NCI-H1436 treated with DMSO at 0.1 percent for 48 hours (cell line): ENCODE data around the gene DUOX1.

Source experiments
- DNase-seq: peaks from one replicate; lab custom pipeline; 2025; lab: John Stamatoyannopoulos, UW

DUOX1 gene

DNA sequence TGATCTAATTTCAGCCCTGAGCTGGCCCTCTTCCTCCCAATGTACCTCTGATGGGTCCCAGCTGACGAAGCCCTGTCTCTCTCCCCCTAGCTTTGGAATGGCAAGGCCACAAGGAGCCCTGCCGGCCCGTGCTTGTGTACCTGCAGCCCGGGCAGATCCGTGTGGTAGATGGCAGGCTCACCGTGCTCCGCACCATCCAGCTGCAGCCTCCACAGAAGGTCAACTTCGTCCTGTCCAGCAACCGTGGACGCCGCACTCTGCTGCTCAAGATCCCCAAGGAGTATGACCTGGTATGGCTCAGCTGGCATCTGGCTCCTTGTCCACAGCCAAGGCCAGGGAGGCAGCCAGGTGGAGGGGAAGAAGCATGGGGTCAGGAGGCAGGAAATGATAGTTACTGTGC lies 14.2 kb downstream of the DUOX1 start:
- DNase-seq, result no peak

DNA sequence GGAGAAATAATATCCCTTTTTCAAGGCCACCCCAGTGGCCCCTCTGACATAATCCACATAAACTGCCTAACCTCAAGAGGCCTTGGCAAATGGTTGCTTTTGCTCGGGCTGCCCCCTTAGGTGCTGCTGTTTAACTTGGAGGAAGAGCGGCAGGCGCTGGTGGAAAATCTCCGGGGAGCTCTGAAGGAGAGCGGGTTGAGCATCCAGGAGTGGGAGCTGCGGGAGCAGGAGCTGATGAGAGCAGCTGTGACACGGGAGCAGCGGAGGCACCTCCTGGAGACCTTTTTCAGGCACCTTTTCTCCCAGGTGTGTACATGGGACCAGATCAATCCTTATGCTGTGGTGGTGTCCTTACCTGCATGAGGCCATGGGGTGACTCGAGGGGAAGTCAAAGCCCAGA lies 15.0 kb downstream of the DUOX1 start:
- DNase-seq, result no peak

DNA sequence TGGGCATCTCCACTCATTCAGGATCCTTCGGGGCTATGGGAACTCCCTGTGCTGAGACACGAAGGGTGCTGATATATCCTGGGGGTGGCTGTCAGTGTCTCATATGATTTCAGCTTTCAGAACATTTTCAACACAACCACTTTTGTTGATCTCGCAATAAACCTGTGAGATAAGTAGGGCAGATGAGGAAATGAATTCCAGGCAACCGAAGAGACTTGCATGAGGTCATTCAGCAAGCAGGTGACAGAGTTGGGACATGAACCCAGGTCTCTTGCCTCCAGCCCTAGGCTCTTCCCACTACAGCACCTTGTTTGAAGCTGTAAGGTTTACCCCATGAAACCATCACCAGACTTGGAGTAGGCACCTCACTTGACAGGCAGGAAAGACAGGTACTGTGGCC lies 16.6 kb downstream of the DUOX1 start:
- DNase-seq, result no peak

DNA sequence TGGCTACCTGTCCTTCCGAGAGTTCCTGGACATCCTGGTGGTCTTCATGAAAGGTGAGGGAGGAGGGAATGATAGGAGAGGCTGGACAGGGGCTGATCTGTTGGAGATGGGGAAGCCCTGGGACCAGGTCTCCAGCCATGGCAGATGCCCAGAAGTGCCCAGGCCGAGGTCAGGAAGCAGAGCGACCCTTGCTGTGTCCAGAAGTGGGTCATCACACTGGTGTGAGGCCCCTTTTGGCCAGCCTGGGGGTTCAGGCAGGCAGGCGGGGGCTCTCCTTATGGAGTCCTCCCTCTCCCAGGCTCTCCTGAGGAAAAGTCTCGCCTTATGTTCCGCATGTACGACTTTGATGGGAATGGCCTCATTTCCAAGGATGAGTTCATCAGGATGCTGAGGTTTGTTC lies 17.8 kb downstream of the DUOX1 start:
- no peak for DNase-seq

DNA sequence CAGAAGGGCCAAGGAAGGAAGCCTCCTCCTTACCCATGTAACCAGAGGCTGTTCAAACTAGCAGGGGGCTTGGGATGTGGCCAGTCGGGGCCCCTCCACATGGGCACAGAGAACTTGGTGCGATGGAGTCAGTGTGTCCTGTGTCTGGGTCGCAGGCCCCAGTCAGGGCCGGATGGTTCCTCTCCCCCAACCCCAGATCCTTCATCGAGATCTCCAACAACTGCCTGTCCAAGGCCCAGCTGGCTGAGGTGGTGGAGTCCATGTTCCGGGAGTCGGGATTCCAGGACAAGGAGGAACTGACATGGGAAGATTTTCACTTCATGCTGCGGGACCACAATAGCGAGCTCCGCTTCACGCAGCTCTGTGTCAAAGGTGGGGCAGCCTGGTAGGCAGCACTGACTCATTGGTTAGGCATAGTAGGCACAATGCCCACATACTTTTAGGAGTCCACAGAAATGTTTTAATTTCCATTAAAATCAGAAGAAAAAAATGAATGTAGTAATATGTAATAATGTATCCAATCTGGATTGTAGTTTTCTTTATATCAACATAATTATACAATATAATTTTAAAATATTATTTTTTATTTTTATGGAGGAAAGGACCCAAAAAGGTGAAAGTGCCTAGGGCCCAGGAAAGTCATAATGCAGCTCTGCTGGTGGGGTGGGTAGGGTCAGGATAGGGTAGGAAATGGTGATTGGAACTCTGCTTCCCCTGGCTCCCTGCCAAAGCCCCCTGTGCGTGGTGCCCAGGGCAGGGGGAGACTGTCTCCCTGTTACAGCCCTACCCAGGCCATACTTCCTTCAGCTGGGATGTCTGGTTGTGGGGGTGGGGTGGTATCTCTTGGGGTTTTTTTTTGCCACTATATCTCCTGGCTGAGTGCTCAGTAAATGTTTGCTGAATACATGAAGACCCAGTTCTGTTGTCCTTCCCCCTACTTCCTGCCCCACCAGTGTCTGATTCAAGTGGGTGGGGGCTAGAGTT lies 18.6 kb downstream of the DUOX1 start:
- DNase-seq, result no peak

DNA sequence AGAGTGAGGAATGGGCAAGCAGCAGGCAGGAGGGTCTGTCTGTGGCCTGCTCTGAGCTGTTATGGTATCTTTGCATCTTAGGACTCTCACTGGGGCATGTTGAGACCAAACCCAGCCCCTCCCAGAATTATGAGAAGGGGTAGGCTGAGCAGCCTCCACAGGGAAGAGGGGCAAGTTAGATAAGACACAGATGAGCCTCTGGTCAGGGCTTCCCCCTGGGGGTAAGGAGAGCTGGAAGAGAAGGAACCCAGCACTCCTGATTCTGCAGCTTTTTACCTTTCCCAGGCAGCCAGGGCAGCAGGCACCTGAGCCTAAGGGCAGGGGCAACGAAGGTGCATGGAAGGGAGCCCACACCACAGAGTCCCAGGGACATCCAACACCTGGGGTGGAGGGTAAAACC lies 19.3 kb downstream of the DUOX1 start:
- DNase-seq, result no peak

DNA sequence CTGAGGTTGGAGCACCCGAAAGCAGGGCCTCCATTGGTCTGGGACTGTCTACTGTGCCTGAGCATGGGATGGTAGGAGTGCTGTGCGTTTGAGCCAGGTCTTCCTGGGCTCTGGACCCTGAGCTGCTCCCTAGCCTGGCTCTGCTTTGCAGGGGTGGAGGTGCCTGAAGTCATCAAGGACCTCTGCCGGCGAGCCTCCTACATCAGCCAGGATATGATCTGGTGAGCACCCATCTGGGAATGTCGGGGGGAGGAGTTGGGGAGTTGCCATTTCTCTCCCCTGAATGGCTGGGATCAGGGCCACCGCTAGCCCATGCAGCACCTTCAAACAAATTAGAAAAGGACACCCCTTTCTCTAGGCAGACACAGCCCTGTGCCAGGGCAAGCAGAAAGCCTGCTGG lies 20.7 kb downstream of the DUOX1 start:
- DNase-seq, result no peak

DNA sequence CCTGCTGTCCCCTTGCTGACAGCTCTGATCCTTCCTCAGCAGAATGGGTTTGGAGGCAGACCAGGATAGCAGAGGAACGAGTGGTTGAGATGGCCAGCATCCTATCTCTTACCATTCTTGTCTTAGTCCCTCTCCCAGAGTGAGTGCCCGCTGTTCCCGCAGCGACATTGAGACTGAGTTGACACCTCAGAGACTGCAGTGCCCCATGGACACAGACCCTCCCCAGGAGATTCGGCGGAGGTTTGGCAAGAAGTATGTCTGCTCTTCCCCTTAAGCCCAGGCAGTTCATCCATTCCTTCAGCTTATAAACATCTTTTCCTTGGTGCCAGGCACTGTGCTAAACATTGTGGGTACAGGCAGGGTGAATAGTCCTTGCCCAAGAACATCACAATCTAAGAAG lies 21.2 kb downstream of the DUOX1 start:
- DNase-seq, result no peak

DNA sequence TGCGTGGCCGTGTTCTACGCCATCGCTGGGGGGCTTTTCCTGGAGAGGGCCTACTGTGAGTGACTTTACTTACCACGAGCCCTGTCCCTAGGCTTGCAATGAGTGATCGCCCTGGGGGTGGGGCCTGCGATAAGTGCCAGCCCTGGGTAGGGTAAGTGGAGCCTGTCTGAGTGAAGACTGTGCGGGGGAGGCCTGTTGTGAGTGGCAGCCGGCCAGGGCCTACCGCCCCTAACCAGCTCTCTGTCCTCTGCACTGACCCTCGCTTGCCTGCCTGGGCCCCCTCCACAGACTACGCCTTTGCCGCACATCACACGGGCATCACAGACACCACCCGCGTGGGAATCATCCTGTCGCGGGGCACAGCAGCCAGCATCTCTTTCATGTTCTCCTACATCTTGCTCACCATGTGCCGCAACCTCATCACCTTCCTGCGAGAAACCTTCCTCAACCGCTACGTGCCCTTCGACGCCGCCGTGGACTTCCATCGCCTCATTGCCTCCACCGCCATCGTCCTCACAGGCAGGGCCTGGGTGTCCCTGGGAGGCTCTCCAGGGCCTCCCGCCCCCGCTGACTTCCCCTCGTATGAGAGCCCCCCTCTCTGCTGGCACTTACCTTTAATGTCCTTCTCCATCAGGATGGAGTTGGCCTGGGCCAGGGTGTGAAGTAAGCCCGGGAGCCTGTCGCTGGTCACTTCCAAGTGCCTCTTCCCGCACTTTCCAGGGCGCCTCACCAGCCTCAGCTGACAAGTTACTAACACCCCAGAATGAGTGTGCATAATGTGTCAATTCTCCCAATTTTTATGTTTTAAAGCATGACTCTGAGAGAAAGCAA lies 22.4 kb downstream of the DUOX1 start:
- DNase-seq, result no peak

DNA sequence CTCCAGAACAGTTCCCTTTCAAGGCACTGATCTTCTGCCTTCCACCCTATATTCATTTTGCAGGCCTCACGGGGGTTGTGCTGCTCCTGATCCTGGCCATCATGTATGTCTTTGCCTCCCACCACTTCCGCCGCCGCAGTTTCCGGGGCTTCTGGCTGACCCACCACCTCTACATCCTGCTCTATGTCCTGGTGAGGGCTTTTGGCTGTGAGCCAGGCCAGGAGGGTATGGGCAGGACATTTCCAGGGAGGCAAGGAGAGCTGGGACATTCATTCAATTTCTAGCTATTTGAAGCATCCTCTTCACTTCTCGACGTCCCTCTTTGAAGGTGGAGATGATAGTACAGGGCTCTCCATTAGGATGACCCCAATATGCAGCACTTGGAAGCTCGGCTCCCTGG lies 25.9 kb downstream of the DUOX1 start:
- DNase-seq, result no peak

DNA sequence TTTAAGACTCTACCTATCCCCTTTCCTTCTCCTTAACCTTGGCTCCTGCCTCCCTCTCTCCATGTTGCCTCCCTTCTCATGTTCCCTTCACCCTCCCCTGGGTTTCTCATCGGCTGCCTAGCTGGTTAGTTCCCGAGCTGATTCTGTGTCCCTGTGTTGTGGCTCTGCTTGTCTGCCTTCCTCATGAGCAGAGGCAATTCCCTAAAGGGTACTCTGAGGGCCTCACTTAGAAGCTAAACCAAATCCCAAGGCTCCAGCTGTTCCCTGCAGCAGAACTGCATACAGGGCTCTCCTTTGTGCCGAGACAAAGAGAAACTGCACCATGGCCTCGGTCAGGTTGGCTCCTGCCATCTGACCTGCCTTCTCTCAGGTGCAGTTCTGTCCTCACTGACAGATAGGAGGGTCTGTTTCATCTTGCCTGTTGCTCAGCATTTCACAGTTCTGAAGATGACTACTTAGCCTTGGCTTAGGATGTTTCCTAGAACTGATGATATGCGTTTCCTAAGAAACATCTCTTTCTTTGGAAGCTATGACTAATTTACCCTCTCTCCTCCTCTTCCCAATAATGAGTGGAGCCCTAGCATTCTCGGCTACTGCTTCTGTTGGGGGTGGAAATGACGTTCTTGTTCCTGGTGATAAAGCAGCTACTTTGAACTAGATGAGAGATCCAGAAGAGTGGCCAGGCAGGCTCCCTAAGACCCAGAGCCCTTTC lies 27.1 kb downstream of the DUOX1 start:
- DNase-seq, result no peak

DNA sequence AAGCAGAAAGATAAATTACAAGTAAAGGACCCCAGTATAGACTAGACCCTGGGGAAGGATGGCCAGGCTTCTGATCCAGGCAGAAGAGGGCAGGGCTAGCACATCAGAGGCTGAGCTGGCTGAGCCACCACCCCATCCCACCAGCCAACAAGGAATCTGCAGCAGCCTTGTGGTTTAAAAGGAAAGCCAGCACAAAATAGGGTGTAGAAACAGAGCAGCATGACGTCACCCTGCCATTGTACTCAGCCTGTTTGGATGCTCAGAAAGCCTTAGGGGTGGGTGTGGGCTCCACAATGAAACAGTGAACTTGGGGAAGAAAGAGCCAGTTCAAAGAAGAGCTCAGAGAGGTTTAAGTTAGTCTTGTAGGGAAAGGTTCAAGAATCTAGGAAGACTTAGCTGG lies 28.2 kb downstream of the DUOX1 start:
- no peak for DNase-seq

DNA sequence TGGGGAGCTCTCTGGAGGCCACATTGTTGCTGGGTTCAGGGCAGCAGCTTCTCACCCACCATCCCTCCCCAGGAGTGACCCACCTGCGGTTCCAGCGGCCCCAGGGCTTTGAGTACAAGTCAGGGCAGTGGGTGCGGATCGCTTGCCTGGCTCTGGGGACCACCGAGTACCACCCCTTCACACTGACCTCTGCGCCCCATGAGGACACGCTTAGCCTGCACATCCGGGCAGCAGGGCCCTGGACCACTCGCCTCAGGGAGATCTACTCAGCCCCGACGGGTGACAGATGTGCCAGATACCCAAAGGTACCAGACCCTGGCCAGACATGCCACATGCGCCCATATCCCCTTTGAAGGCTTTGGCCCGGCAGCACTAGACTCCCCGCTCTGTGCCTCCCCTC lies 31.9 kb downstream of the DUOX1 start:
- DNase-seq, result no peak

DNA sequence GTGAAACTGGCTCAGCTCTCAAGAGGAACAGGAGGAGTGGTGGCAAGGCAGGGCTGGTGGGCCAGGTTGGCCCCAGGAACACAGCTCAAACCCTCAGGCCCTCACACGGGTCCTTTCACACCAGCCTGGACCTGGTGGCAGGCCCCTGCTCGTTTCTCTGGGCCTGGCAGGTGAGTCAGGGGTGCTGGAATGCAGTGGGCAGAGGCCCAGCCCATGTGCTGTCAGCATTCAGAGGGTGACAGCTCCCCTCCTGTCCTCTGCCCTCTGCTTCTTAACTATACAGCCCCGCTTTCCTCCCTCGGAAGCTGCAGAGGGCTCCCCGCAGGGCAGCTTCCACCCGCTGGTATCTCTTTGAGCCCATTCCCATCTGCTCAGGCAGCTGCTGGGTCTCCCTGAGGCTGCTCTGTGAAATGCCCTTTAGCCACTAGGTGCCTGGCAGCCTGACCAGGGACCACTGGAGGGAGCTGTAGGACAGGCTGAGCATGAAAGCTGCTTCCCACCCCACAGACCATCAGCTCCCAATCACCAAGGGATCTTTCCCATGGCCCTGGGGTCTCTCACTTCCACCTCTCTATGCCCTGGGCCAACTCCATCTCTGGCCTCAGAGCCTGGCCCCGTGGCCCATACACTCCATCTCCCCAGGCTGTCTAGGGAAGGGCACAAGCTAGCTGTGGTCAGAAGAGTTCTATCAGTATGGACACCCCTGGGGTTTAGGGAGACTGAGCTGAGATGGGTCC lies 33.1 kb downstream of the DUOX1 start:
- no peak for DNase-seq

DNA sequence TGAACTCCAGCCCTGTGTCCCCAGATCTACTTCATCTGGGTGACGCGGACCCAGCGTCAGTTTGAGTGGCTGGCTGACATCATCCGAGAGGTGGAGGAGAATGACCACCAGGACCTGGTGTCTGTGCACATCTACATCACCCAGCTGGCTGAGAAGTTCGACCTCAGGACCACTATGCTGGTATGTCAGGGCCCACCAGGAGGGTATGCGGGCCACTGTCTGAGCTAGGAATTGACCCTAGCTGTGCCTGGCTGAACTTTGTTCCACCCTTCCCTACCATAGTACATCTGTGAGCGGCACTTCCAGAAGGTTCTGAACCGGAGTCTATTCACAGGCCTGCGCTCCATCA lies 33.7 kb downstream of the DUOX1 start:
- DNase-seq, result no peak

DNA sequence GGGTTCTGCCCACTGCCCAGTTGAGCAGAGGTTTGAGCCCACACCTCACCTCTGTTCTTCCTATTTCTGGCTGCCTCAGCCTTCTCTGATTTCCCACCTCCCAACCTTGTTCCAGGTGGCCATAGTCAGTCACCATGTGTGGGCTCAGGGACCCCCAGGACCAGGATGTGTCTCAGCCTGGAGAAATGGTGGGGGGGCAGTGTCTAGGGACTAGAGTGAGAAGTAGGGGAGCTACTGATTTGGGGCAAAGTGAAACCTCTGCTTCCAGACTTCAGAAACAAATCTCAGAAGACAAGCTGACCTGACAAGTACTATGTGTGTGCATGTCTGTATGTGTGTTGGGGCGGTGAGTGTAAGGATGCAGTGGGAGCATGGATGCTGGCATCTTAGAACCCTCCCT lies 35.1 kb downstream of the DUOX1 start:
- no peak for DNase-seq

DNA sequence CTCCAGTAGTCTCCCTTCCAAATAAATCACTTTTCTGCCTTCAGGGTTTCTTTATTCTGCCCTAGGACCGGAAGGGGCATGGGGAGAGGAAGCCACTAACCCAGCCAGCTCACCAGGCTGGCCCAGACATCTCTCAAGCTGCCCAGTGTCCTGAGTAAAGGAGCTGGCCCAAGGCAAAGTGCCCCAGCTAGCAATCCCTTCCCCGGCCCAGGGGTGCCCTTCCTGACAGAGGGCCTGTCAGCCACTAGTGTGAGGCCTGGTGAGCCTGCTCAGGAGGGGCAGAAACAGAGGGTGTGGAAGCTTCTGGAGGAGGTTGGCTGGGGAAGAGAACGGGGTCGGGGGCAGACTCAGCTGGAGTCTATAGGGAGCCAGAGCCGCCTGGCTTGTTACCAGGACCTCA lies 35.7 kb downstream of the DUOX1 start:
- no peak for DNase-seq

DNA sequence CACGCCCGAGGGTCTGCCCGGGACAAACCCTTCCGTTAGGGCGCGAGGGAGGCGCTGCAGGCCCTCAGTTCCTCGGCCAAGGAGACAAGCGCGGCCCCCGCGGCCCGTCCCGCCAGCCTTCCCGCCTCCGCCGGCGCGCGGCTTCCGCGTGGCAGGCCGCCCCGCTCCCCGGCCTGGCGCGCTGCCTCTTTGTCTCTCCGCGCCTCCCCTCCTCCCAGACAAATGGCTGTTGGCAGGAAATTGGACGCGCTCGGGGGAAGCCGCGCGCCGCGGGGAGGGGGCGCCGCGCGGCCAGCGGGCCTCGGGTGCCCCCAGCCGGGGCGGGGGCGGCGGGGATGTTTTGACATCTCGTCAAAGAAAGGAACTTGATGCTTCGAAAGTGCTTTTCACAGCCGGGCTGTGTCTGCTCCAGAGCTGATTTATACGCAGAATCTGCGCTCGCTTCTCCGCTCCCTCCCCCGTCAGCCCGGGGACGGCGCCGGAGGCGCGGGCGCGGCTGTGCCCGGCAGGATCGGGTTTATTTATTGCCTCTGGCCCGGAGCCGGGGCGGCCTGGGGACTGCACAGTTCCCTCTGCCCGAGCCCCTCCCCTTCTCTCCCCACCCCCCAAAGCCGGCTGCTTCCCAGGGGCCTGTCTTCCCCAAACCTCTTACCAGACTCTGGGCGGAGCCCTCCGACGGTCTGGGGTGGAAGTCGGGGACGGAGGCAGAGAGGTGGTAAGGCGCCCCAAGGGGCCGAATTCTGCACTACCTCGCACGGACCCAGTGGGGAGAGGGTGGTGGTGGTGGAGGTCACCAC lies 37.2 kb downstream of the DUOX1 start:
- DNase-seq, result peak; percentile 33

DNA sequence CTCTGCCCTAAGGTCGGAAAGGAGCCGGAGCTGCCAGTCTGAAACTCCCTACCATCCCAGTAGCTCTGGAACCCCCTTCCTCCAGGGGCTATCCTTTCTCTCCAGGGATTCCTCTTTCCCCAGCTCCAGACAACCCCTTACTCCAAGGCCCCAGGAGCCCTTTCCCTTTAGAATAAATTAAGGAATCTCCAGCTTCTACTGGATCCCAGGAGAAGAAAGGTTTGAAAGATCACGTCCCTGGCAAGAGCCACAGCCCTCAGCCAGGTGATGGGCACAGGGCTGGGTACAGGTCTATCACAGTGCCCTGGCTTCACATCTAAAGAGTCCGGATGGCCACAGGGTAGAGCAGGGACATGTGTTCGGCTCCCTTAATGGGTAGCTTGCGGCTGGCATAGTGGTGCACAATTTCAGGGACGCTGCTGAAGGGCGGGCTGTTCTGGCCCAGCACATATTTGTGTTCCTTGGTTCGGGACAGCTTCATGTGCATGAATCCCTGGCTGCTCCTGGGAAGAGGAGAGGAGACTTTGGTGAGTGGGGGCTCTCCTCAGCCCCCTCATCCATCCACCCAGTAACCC lies 37.9 kb downstream of the DUOX1 start:
- no peak for DNase-seq

DNA sequence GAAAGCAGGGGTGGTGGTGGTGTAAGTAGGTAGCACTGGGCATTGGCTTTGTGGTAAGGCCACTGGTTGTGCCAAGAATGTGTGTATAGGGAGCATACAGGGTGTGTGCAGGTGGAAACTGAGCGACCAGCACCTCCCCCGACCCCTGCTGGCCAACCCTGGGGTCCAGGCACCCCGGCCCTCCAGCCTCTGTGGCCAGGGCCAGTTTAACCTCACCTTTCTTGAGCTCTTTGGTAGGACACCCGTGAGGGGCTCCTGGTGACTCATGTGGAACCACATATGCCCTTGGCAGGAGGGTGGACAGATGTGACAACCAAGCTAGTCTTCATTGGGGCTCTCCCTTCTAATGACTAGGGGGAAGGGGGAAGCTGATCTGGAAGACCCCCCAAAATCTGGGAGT lies 38.5 kb downstream of the DUOX1 start:
- DNase-seq, result no peak
